Testis (tissue), 3 donors: ENCODE results near the gene MID1. TPM values are rescaled to one million over a fixed set of nuclear protein-coding genes. Genes with fewer than 3 reads are reported as not detected.

Experiments
- DNase-seq: peaks from one replicate; pipeline ENCODE4 v3.0.0-alpha.2; 2019
- H3K27ac ChIP-seq, 2 donors: fragments of 200-600 bp; sonication (generic); one replicate each; pipeline ENCODE4 v1.5.1; 2019
- H3K27me3 ChIP-seq: fragments of 200-600 bp; sonication (generic); one replicate; pipeline ENCODE4 v1.5.1; 2019
- H3K36me3 ChIP-seq: fragments of 200-600 bp; sonication (generic); one replicate; pipeline ENCODE4 v1.5.1; 2017; ENCODE audit warnings: low read depth; ENCODE audit errors: missing control alignments
- H3K4me1 ChIP-seq: fragments of 200-600 bp; sonication (generic); one replicate; pipeline ENCODE4 v1.5.1; 2019
- H3K4me3 ChIP-seq, 2 donors: fragments of 200-600 bp; sonication (generic); one replicate each; pipeline ENCODE4 v1.5.1; 2017 to 2019
- H3K9me3 ChIP-seq: fragments of 200-600 bp; sonication (generic); one replicate; pipeline ENCODE4 v1.5.1; 2017
- POLR2A ChIP-seq: fragments of 450-650 bp; IDR thresholded peaks from one replicate; pipeline ENCODE4 v1.6.1; 2017; ENCODE audit warnings: antibody characterized with exemption, mild to moderate bottlenecking, moderate library complexity
- WGBS, 2 donors: methylation state at CpG; one replicate each; pipeline ENCODE4 v1.1.5; 2018; 5-methylcytosine and 5-hydroxymethylcytosine counted together
- intact Hi-C: fragments of 100-400 bp; cut with DNase I; formaldehyde crosslinking; loops from one replicate; pipeline ENCODE4 v1.15.1; 2023; ENCODE audit warnings: low total_unique reads
- polyA plus RNA-seq: library from polyadenylated mRNA; stranded (reverse); fragments of 350-450 nt; fragmentation: Illumina TruSeq; extraction: RNeasy Lipid Tissue Mini Kit (QIAGEN cat#74804); gene quantifications from one replicate; pipeline ENCODE4 v1.2.3, GENCODE V29; 2014; ENCODE audit warnings: low read depth, low replicate concordance; ENCODE audit not compliant: insufficient read depth
- total RNA-seq, 2 donors: library from RNA; depleted of rRNA; stranded (reverse); fragments of >200 nt; gene quantifications; one replicate each; pipeline ENCODE4 v1.2.3, GENCODE V29; 2016
- TF ChIP-seq, protein P1 (sequence below), 3 experiments: fragments of 450-650 bp in 2 of 3; fragments of 200-600 bp in 1 of 3; sonication (generic) in 1 of 3; IDR thresholded peaks; one replicate each; pipeline ENCODE4 v1.5.1; 2016 to 2019; ENCODE audit warnings: antibody characterized with exemption in 3 of 3, mild to moderate bottlenecking in 2 of 3, moderate library complexity in 1 of 3

Gene MID1
- total and polyA plus RNA-seq, 3 donors from 2014 or later: 10.3 to 34.6 (median 18.3) TPM

DNA sequence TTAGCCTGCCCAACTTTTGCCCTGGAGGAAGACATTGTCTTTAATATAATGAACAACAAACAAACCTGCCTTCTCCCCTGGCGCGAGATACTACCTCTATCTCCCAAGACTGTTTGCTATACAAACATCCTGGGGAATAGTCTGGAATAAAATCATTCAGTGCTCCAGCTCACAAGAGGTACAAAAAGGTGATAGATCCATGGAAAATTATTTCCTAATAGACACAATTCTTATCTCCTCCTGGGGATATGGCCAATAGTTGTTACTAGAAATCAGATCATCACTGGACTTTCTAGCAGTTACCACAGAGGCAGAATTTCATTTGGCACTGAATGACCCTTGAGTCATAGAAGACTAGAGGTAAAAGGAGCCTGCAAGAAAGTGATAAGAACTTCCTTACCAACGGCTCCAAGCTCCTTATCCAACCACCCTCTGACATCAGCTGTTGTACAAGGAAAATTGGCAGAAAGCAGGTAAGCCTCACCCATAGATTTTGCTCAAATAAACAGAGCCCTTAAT lies 38.1 kb downstream of the MID1 start:
- H3K9me3 ChIP-seq: no peaks in the 10 kb centered on the region
- DNase-seq: no peak

DNA sequence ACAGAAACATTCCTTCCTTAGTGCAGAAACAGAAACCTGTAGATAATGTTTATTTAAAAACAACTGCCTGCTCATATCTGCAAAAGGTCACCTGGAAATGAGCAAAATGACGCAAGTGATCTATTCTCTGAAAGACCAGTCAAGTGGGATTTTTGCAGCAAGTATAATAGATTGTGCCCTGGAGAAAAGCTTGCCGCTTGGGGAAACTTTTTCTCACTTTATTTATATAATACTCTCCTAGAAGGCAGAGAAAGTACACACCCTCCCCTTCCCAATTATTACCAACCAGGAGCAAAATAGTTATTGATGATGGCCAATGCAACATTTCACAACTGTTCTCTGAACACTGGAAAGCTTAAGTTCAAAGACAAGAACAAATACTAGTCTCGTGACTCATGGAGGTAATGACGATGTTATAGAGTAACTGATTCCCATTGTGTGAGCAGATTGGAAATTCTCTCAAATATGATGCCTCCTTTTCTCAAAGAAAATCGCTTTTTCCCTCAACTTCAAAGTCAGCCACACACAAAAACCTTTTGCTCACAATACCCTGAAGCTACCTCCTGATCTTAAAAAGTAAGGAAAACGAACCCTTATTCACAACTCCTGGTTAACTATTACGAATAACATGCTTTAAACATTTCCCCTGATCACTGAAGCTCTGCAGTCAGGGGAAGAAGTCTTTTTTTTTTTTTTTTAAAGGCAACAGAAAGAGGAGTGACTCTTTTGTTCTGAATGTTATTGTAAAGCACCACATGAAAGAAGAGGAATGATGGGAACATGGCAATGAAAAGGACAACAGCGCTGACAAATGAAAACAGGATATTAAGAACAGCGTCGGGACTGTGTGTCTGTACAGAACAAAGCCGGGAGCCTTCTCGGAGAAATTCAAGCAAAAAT lies 41.0 kb downstream of the MID1 start:
- no peaks in the 10 kb centered on the region for H3K27me3 ChIP-seq
- no peak for DNase-seq
- H3K36me3 ChIP-seq: no peaks in the 10 kb centered on the region
- H3K27ac ChIP-seq: no peak overlapping the region
- no peak for TF ChIP-seq POLR2A
- TF ChIP-seq, protein P1, sequence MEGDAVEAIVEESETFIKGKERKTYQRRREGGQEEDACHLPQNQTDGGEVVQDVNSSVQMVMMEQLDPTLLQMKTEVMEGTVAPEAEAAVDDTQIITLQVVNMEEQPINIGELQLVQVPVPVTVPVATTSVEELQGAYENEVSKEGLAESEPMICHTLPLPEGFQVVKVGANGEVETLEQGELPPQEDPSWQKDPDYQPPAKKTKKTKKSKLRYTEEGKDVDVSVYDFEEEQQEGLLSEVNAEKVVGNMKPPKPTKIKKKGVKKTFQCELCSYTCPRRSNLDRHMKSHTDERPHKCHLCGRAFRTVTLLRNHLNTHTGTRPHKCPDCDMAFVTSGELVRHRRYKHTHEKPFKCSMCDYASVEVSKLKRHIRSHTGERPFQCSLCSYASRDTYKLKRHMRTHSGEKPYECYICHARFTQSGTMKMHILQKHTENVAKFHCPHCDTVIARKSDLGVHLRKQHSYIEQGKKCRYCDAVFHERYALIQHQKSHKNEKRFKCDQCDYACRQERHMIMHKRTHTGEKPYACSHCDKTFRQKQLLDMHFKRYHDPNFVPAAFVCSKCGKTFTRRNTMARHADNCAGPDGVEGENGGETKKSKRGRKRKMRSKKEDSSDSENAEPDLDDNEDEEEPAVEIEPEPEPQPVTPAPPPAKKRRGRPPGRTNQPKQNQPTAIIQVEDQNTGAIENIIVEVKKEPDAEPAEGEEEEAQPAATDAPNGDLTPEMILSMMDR (IDR thresholded peaks at IDR 0.05): no peak
- H3K4me3 ChIP-seq: no peak overlapping the region
- H3K9me3 ChIP-seq: no peaks in the 10 kb centered on the region
- H3K4me1 ChIP-seq: peaks cover 3% of the 10 kb centered on the region
- WGBS, 2 donors: 44 to 57% methylated on average over 12 of the region's 12 CpGs
- intact Hi-C loops: no loop called here

More for the DNA sequence above, 38.1 kb downstream of the MID1 start:
- H3K27me3 ChIP-seq: no peaks in the 10 kb centered on the region
- TF ChIP-seq, protein P1 (IDR thresholded peaks at IDR 0.05): no peak
- TF ChIP-seq POLR2A: no peak
- no peak overlapping the region for H3K27ac ChIP-seq
- WGBS, 2 donors: 69% methylated on average over 3 of the region's 3 CpGs; no CpG with 5 or more reads in 1 of the 2 donors
- no peaks in the 10 kb centered on the region for H3K36me3 ChIP-seq
- no peaks in the 10 kb centered on the region for H3K4me1 ChIP-seq
- intact Hi-C loops: no loop called here
- no peak overlapping the region for H3K4me3 ChIP-seq

DNA sequence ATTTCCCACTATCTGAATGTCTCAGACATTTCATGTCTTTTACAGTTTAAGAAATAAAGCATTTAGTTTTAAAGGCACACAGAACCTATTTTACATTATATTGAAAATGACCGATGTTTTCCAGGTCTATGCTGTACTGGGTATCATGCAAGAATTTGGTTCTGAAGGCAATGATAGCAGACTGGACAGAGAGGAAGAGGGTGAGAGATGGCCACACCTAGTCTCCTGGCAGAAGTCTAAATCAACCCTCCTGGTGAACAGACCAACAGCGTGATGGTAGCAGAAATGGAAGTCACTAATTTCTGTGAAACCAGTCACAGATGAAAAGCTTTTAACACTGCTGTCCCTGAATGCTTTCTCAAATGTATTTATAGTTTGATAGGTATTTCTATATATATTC lies 41.9 kb downstream of the MID1 start:
- Histone ChIP-seq H3K27ac (no peak overlapping the region), H3K36me3 (no peaks in the 10 kb centered on the region), H3K4me1 (peaks cover 3% of the 10 kb centered on the region), H3K27me3 (no peaks in the 10 kb centered on the region), H3K4me3 (no peak overlapping the region), H3K9me3 (no peaks in the 10 kb centered on the region)
- TF ChIP-seq POLR2A: no peak
- TF ChIP-seq, protein P1 (IDR thresholded peaks at IDR 0.05): no peak
- no peak for DNase-seq
- WGBS, 2 donors: 58 to 76% methylated on average over 2 of the region's 2 CpGs
- intact Hi-C loops: no loop called here

DNA sequence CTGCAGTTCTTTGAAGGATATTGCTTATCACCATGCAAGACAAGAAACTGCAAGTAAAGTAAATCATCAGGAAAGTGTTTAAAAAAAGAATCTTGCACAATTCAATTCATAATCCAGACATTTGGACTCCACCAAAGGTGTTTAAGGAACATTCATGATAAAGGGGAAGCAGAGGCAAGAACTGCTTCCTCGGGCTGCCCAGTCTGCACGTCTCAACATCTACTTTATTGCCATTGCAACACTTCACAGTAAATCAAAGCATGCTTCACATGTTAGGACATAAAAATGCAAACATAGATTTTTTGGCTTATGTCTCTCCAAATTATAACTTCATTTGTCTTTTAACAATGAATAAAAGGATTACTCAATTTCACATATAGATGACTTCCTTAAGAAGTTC lies 42.5 kb downstream of the MID1 start:
- TF ChIP-seq, protein P1 (IDR thresholded peaks at IDR 0.05): no peak
- no peak for TF ChIP-seq POLR2A

More for the DNA sequence above, 42.5 kb downstream of the MID1 start:
- Histone ChIP-seq H3K27me3 (no peaks in the 10 kb centered on the region), H3K27ac (no peak overlapping the region), H3K4me1 (peaks cover 3% of the 10 kb centered on the region), H3K36me3 (no peaks in the 10 kb centered on the region), H3K4me3 (no peak overlapping the region), H3K9me3 (no peaks in the 10 kb centered on the region)
- WGBS, 2 donors: 44 to 47% methylated on average over 2 of the region's 2 CpGs
- DNase-seq: no peak
- intact Hi-C loops: no loop called here
